ENCODE measurements around the gene ERBB4.
"Not testable (repeated sequence)": the region's sequence is repeated elsewhere in the genome, so short reads cannot be mapped to it uniquely, and the experiment has no call there.

ERBB4 gene

DNA sequence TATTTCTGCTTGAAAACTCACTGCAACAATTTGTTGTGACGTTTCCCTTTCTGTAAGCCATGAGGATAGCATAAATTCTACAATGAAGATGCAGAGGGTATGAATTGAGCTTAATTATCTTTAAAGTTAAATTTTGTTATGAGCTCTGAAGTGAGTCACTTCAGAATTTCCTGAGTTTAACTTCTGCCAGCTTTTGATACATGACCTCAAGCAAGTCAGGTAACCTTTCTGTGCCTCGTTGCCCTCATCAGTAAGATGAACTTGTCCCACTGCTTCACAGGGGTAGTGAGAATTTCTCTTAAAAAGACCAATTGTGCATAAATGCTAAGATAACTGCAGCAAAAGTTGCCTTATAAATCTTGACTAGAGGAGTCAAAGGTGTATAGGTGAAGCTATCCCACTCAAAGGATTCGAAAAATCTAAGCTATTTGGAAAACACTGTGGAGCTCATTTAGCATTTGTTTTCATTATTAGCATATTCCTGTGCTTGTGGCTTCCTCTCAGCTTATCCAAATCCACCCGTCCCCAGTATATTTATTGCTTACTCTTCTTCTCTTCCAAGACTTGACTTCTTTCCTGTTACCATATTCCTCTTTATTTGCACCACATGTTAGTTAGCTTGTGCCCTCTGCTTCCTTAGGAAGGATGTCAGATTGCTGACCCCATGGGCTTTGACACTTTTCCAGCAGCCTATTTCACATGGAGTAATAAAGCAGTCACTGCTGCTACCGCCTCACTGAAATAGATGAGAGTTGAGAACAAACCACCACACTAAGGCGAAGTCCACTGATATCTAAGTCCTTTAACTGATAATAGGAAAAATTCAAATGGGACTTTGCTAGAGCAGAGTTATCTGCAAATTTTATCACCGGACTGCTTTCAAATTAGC, 428.6 kb downstream of the ERBB4 start:
- H3K27me3 ChIP-seq (ENCODE audit: control insufficient read depth, insufficient read depth, low read length, poor library complexity, severe bottlenecking): no peaks in the 10 kb centered on the region
- 81 to 83% methylated on average over 7 of the region's 7 CpGs for WGBS, 2 experiments
- no peaks in the 10 kb centered on the region for H3K4me1 ChIP-seq (ENCODE audit: control insufficient read depth, insufficient read depth, low read length)
- no peak overlapping the region for H3K27ac ChIP-seq (ENCODE audit: insufficient read depth, low read depth, low read length, poor library complexity, severe bottlenecking)
- no peak overlapping the region for H3K4me3 ChIP-seq (ENCODE audit: insufficient read depth, low read depth, low read length)
- H3K36me3 ChIP-seq (ENCODE audit: control insufficient read depth, insufficient read depth, low read length): no peaks in the 10 kb centered on the region
- no peaks in the 10 kb centered on the region for H3K9me3 ChIP-seq (ENCODE audit: control insufficient read depth, low read length)

GRCh38 chr2:212109217-212109616, 429.4 kb downstream of the ERBB4 start:
- Histone ChIP-seq H3K9me3 (ENCODE audit: control insufficient read depth, low read length) (no peaks in the 10 kb centered on the region), H3K27me3 (ENCODE audit: control insufficient read depth, insufficient read depth, low read length, poor library complexity, severe bottlenecking) (no peaks in the 10 kb centered on the region), H3K4me3 (ENCODE audit: insufficient read depth, low read depth, low read length) (no peak overlapping the region), H3K4me1 (ENCODE audit: control insufficient read depth, insufficient read depth, low read length) (no peaks in the 10 kb centered on the region), H3K36me3 (ENCODE audit: control insufficient read depth, insufficient read depth, low read length) (no peaks in the 10 kb centered on the region), H3K27ac (ENCODE audit: insufficient read depth, low read depth, low read length, poor library complexity, severe bottlenecking) (no peak overlapping the region)
- 100% methylated on average over 1 of the region's 1 CpG for WGBS, 2 experiments

GRCh38 chr2:212107989-212108388, 430.6 kb downstream of the ERBB4 start:
- H3K27ac ChIP-seq (ENCODE audit: insufficient read depth, low read depth, low read length, poor library complexity, severe bottlenecking): no peak overlapping the region
- no peaks in the 10 kb centered on the region for H3K9me3 ChIP-seq (ENCODE audit: control insufficient read depth, low read length)
- no peak overlapping the region for H3K4me3 ChIP-seq (ENCODE audit: insufficient read depth, low read depth, low read length)
- 80 to 93% methylated on average over 1 to 2 of the region's 2 CpGs for WGBS, 2 experiments
- no peaks in the 10 kb centered on the region for H3K4me1 ChIP-seq (ENCODE audit: control insufficient read depth, insufficient read depth, low read length)
- H3K36me3 ChIP-seq (ENCODE audit: control insufficient read depth, insufficient read depth, low read length): no peaks in the 10 kb centered on the region
- H3K27me3 ChIP-seq (ENCODE audit: control insufficient read depth, insufficient read depth, low read length, poor library complexity, severe bottlenecking): no peaks in the 10 kb centered on the region

DNA sequence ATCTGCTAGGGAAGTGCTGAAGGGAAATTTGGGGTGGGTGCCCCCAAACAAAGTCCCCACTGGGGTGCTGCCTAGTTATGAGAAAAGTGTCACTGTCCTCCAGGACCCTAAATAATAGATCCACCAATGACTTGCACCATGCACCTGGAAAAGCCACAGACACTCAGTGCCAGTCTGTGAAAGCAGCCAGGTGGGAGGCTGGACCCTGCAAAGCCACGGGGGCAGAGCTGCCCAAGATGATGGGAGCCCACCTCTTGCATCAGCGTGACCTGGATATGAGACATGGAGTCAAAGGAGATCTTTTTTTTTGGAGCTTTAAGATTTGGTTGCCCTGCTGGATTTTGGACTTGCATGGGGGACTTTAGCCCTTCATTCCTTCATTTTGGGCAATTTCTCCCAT, 431.6 kb downstream of the ERBB4 start:
- Histone ChIP-seq H3K27ac (ENCODE audit: insufficient read depth, low read depth, low read length, poor library complexity, severe bottlenecking) (no peak overlapping the region), H3K27me3 (ENCODE audit: control insufficient read depth, insufficient read depth, low read length, poor library complexity, severe bottlenecking) (no peaks in the 10 kb centered on the region), H3K36me3 (ENCODE audit: control insufficient read depth, insufficient read depth, low read length) (no peaks in the 10 kb centered on the region), H3K9me3 (ENCODE audit: control insufficient read depth, low read length) (no peaks in the 10 kb centered on the region), H3K4me1 (ENCODE audit: control insufficient read depth, insufficient read depth, low read length) (no peaks in the 10 kb centered on the region), H3K4me3 (ENCODE audit: insufficient read depth, low read depth, low read length) (no peak overlapping the region)
- 87 to 96% methylated on average over 2 of the region's 2 CpGs for WGBS, 2 experiments

DNA sequence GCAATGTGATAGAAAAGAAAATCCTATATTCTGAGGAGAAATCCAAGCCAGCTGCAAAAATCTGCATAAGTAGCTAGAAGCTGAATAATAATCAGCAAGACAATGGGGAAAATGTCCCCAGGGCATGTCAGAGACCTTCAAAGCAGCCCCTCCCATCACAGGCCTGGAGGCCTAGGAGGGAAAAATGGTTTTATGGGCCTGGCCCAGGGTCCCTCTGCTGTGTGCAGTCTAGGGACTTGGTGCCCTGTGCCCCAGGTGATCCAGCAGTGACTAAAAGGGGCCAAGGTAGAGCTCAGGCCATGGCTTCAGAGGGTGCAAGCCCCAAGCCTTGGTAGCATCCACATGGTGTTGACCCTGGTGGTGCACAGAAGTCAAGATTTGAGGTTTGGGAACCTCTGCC, 432.1 kb downstream of the ERBB4 start:
- not testable (repeated sequence) for H3K27ac ChIP-seq (ENCODE audit: insufficient read depth, low read depth, low read length, poor library complexity, severe bottlenecking); H3K4me1 ChIP-seq (ENCODE audit: control insufficient read depth, insufficient read depth, low read length); H3K9me3 ChIP-seq (ENCODE audit: control insufficient read depth, low read length); H3K4me3 ChIP-seq (ENCODE audit: insufficient read depth, low read depth, low read length); H3K36me3 ChIP-seq (ENCODE audit: control insufficient read depth, insufficient read depth, low read length); H3K27me3 ChIP-seq (ENCODE audit: control insufficient read depth, insufficient read depth, low read length, poor library complexity, severe bottlenecking)

- Histone ChIP-seq H3K4me3 (ENCODE audit: insufficient read depth, low read depth, low read length) (no peak overlapping the region), H3K27ac (ENCODE audit: insufficient read depth, low read depth, low read length, poor library complexity, severe bottlenecking) (no peak overlapping the region), H3K36me3 (ENCODE audit: control insufficient read depth, insufficient read depth, low read length) (no peaks in the 10 kb centered on the region), H3K27me3 (ENCODE audit: control insufficient read depth, insufficient read depth, low read length, poor library complexity, severe bottlenecking) (no peaks in the 10 kb centered on the region), H3K4me1 (ENCODE audit: control insufficient read depth, insufficient read depth, low read length) (no peaks in the 10 kb centered on the region), H3K9me3 (ENCODE audit: control insufficient read depth, low read length) (no peaks in the 10 kb centered on the region)
Observed at GRCh38 chr2:212099658-212100057, 438.9 kb downstream of the ERBB4 start.

- no peaks in the 10 kb centered on the region for H3K4me1 ChIP-seq (ENCODE audit: control insufficient read depth, insufficient read depth, low read length)
- no peaks in the 10 kb centered on the region for H3K27me3 ChIP-seq (ENCODE audit: control insufficient read depth, insufficient read depth, low read length, poor library complexity, severe bottlenecking)
- no peak overlapping the region for H3K27ac ChIP-seq (ENCODE audit: insufficient read depth, low read depth, low read length, poor library complexity, severe bottlenecking)
- H3K9me3 ChIP-seq (ENCODE audit: control insufficient read depth, low read length): no peaks in the 10 kb centered on the region
- no peak overlapping the region for H3K4me3 ChIP-seq (ENCODE audit: insufficient read depth, low read depth, low read length)
- H3K36me3 ChIP-seq (ENCODE audit: control insufficient read depth, insufficient read depth, low read length): no peaks in the 10 kb centered on the region
Observed at GRCh38 chr2:212098966-212099365, 439.6 kb downstream of the ERBB4 start.

DNA sequence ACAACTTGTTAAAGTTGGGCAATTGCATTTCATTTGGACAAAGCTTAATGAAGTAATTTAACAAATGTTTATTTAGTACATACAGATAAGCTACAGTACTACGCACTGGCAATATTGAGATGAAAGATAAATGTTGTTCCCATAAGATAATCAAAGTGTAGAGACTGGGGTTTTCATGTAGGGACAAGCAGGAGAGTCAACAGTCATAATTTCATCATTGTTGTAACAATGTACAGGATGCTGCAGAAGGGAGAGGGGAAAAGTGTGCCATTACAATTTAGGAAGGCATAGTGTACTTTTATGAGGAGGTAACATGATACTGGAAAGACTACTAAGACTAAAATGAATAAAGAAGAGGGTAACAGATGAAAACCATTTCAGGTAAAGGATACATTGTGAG, 441.6 kb downstream of the ERBB4 start:
- Histone ChIP-seq H3K4me3 (ENCODE audit: insufficient read depth, low read depth, low read length) (no peak overlapping the region), H3K27ac (ENCODE audit: insufficient read depth, low read depth, low read length, poor library complexity, severe bottlenecking) (no peak overlapping the region), H3K9me3 (ENCODE audit: control insufficient read depth, low read length) (no peaks in the 10 kb centered on the region), H3K36me3 (ENCODE audit: control insufficient read depth, insufficient read depth, low read length) (no peaks in the 10 kb centered on the region), H3K4me1 (ENCODE audit: control insufficient read depth, insufficient read depth, low read length) (no peaks in the 10 kb centered on the region), H3K27me3 (ENCODE audit: control insufficient read depth, insufficient read depth, low read length, poor library complexity, severe bottlenecking) (no peaks in the 10 kb centered on the region)
- 100% methylated on average over 1 of the region's 1 CpG for WGBS, 2 experiments

DNA sequence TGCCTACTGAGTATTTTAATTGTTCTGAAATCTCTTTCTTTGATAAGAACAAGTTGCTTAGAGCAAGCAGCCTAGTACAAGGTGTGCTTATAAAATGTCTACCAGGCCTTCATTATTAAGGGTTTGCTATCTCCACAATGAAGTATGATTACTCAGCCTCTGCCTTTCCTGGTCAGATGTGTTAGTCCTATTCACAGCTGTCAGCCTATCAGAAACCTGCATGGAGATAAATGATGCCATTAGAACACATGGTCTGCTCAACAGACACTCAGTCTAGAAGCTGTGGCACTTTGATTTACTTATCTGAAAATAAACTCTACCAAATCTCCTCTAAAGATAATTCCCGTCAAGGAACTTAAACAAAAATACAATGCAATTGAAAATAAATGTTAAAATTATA, 448.7 kb downstream of the ERBB4 start:
- H3K4me3 ChIP-seq (ENCODE audit: insufficient read depth, low read depth, low read length): no peak overlapping the region
- no peaks in the 10 kb centered on the region for H3K4me1 ChIP-seq (ENCODE audit: control insufficient read depth, insufficient read depth, low read length)
- H3K27me3 ChIP-seq (ENCODE audit: control insufficient read depth, insufficient read depth, low read length, poor library complexity, severe bottlenecking): no peaks in the 10 kb centered on the region
- WGBS, 2 experiments: 100% methylated on average over 1 of the region's 1 CpG; no CpG with 5 or more reads in 1 of the 2 experiments
- H3K36me3 ChIP-seq (ENCODE audit: control insufficient read depth, insufficient read depth, low read length): no peaks in the 10 kb centered on the region
- no peak overlapping the region for H3K27ac ChIP-seq (ENCODE audit: insufficient read depth, low read depth, low read length, poor library complexity, severe bottlenecking)
- no peaks in the 10 kb centered on the region for H3K9me3 ChIP-seq (ENCODE audit: control insufficient read depth, low read length)

DNA sequence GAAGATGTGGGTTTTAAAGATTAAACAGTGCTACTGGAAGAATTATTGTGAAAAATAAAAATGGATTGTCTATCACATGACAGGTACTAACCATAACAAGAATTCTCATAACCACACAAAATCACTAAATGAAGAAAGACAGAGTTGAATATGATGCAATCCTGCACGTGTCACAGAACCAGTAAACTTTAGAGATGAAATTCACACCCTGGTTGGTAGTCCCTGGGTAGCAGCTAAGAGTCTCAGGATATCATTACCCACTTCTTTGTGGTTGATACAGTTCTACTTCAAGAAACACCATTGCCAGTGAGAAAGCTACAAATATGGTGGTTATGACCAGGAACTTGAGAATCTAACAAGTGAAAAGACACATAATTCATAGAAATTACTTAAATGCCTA, 450.2 kb downstream of the ERBB4 start:
- Histone ChIP-seq H3K9me3 (ENCODE audit: control insufficient read depth, low read length) (no peaks in the 10 kb centered on the region), H3K27ac (ENCODE audit: insufficient read depth, low read depth, low read length, poor library complexity, severe bottlenecking) (no peak overlapping the region), H3K4me1 (ENCODE audit: control insufficient read depth, insufficient read depth, low read length) (no peaks in the 10 kb centered on the region), H3K27me3 (ENCODE audit: control insufficient read depth, insufficient read depth, low read length, poor library complexity, severe bottlenecking) (no peaks in the 10 kb centered on the region), H3K4me3 (ENCODE audit: insufficient read depth, low read depth, low read length) (no peak overlapping the region), H3K36me3 (ENCODE audit: control insufficient read depth, insufficient read depth, low read length) (no peaks in the 10 kb centered on the region)
- 82 to 85% methylated on average over 1 of the region's 1 CpG for WGBS, 2 experiments

DNA sequence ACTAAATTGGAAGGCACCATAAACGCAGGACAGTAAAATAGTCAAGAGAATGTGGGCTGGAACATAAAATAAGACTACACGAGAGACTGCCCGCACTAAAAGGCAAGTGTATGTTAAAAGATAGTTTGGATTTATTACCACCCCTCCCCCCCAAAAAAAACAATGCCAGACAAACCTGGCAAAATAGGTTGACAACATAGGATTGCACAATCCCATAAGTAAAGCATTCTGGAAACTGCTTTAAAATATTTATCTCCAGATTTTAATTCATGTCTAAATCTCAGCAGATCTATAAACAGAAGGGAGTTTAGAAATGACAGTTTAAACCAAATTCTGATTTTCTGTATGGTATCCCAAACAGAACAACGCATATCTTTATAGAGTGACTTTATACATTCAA, 455.1 kb downstream of the ERBB4 start:
- Histone ChIP-seq H3K27ac (ENCODE audit: insufficient read depth, low read depth, low read length, poor library complexity, severe bottlenecking) (no peak overlapping the region), H3K4me3 (ENCODE audit: insufficient read depth, low read depth, low read length) (no peak overlapping the region), H3K4me1 (ENCODE audit: control insufficient read depth, insufficient read depth, low read length) (no peaks in the 10 kb centered on the region), H3K9me3 (ENCODE audit: control insufficient read depth, low read length) (no peaks in the 10 kb centered on the region), H3K36me3 (ENCODE audit: control insufficient read depth, insufficient read depth, low read length) (no peaks in the 10 kb centered on the region), H3K27me3 (ENCODE audit: control insufficient read depth, insufficient read depth, low read length, poor library complexity, severe bottlenecking) (no peaks in the 10 kb centered on the region)
- 92 to 93% methylated on average over 1 to 4 of the region's 4 CpGs for WGBS, 2 experiments
